ENCODE results near the gene TMEM255B. TPM values are rescaled to one million over a fixed set of nuclear protein-coding genes. Genes with fewer than 3 reads are reported as not detected.

The TMEM255B gene
- total and polyA plus RNA-seq, 4 experiments from 2014 or later = 0.07 to 1.00 (median 0.90) TPM; not detected in 1

DNA sequence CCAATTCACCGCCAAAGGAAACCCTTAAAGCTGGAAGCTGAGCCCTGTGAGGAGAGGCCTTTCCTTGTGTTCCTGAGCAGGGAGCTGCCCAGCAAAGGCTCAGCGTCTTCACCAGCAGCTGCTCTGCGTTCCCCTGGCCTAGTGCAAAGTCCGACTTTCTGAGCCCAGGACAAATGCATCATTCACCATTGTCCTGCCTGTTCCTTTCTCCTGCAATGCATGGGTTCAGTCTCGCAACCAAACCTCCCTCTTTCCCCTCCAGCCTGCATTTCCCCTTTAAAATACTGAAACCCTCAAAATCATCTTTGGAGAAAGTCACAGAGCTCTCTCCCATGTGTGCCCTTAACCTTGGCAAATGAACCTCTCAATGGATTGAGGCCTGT is 12.9 kb upstream of the TMEM255B start:
- no peaks in the 10 kb centered on the region for H3K36me3 Mint-ChIP-seq
- H3K4me3 Mint-ChIP-seq = no peak overlapping the region
- ChIA-PET CTCF (ENCODE audit: partially characterized antibody) (no interaction called here), POLR2A (ENCODE audit: partially characterized antibody) (no interaction called here)
- peaks cover 10% of the 10 kb centered on the region for H3K27me3 ChIP-seq (ENCODE audit: insufficient read depth, low read length)
- H3K4me3 ChIP-seq (ENCODE audit: low read length in 2 of 2) = no peak overlapping the region
- intact Hi-C loops (cut with micrococcal nuclease) = no loop called here
- peaks cover 6 to 30% (median 13%) of the 10 kb centered on the region in 4 donors for H3K4me1 Mint-ChIP-seq
- no peak overlapping the region for H3K27ac Mint-ChIP-seq
- H3K27ac ChIP-seq (ENCODE audit: low read depth, low read length) = no peak overlapping the region
- no peaks in the 10 kb centered on the region for H3K36me3 ChIP-seq (ENCODE audit: insufficient read depth, low read length)
- peaks cover 0 to 4% (median 0%) of the 10 kb centered on the region in 8 donors for H3K9me3 Mint-ChIP-seq
- no peaks in the 10 kb centered on the region for H3K9me3 ChIP-seq (ENCODE audit: control insufficient read depth in 1 of 2, low read length in 2 of 2)
- H3K27me3 Mint-ChIP-seq = peaks cover 4 to 6% of the 10 kb centered on the region in 2 donors
- H3K4me1 ChIP-seq (ENCODE audit: insufficient read depth, low read length) = peaks cover 19% of the 10 kb centered on the region
- no peak for DNase-seq

DNA sequence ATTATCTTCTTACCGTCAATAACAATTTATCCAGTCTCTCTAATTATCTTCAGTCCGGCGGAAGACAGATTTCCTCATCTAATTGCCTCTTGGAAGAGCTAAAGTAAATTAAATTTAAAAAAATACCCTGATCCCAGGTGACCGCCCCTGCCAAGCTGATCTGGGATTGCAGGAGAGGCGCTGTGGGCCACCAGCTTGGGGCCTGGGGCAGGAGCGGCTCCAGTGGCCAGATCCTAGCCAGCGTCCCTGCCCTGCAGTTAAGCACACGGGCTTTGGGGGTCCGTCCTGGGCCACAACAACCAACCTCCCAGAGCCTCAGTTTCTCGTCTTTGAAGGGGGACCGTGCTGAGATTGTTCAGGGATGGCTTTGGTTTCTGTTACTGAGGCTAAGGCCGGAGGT is 12.4 kb upstream of the TMEM255B start:
- H3K4me3 Mint-ChIP-seq = no peak overlapping the region
- H3K4me3 ChIP-seq (ENCODE audit: low read length in 2 of 2) = no peak overlapping the region
- CTCF ChIA-PET (ENCODE audit: partially characterized antibody) = no interaction called here
- peaks cover 14% of the 10 kb centered on the region for H3K4me1 ChIP-seq (ENCODE audit: insufficient read depth, low read length)
- intact Hi-C loops (cut with micrococcal nuclease) = no loop called here
- POLR2A ChIA-PET (ENCODE audit: partially characterized antibody) = no interaction called here
- no peak for DNase-seq
- no peaks in the 10 kb centered on the region for H3K9me3 ChIP-seq (ENCODE audit: control insufficient read depth in 1 of 2, low read length in 2 of 2)
- H3K27ac Mint-ChIP-seq = no peak overlapping the region
- no peak overlapping the region for H3K27ac ChIP-seq (ENCODE audit: low read depth, low read length)
- peaks cover 0 to 4% (median 0%) of the 10 kb centered on the region in 8 donors for H3K9me3 Mint-ChIP-seq
- peaks cover 2 to 24% (median 8%) of the 10 kb centered on the region in 4 donors for H3K4me1 Mint-ChIP-seq
- H3K36me3 Mint-ChIP-seq = no peaks in the 10 kb centered on the region
- peaks cover 0 to 2% of the 10 kb centered on the region in 2 donors for H3K27me3 Mint-ChIP-seq
- no peaks in the 10 kb centered on the region for H3K36me3 ChIP-seq (ENCODE audit: insufficient read depth, low read length)
- H3K27me3 ChIP-seq (ENCODE audit: insufficient read depth, low read length) = peaks cover 10% of the 10 kb centered on the region

DNA sequence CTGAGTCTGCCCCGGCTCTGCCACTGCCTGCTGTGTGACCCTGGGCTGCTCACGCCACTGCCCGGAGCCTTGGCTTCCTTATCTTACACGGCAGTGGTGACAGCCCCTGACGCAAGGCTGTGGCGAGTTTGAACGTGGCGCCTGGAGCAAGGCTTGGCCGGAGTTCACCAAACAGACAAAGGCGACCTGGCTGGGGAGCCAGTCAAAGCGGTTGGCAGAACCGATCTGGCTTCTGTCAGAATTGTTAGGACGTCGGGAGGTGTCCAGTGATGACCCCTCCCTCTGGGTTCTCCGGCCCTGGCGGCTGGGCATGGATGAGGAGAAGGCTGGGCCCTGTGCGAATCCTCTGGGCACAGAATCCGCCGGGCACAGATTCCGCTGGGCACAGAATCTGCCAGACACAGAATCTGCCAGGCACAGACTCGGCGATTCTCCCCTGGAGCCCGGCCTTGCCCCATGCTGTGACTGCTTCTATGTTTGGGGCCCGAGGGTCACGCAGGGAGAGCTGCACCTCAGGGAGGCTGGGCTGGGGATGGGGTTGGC is 11.7 kb upstream of the TMEM255B start:
- Mint-ChIP-seq H3K4me1 (peaks cover 2 to 17% (median 3%) of the 10 kb centered on the region in 4 donors), H3K27ac (no peak overlapping the region), H3K27me3 (peaks cover 0 to 2% of the 10 kb centered on the region in 2 donors), H3K9me3 (peaks cover 0 to 4% (median 0%) of the 10 kb centered on the region in 8 donors), H3K4me3 (no peak overlapping the region), H3K36me3 (no peaks in the 10 kb centered on the region)
- H3K4me3 ChIP-seq (ENCODE audit: low read length in 2 of 2) = no peak overlapping the region
- ChIA-PET CTCF (ENCODE audit: partially characterized antibody) (no interaction called here), POLR2A (ENCODE audit: partially characterized antibody) (no interaction called here)
- intact Hi-C loops (cut with micrococcal nuclease) = no loop called here
- no peaks in the 10 kb centered on the region for H3K9me3 ChIP-seq (ENCODE audit: control insufficient read depth in 1 of 2, low read length in 2 of 2)
- no peak overlapping the region for H3K27ac ChIP-seq (ENCODE audit: low read depth, low read length)
- H3K4me1 ChIP-seq (ENCODE audit: insufficient read depth, low read length) = peaks cover 7% of the 10 kb centered on the region
- H3K27me3 ChIP-seq (ENCODE audit: insufficient read depth, low read length) = peaks cover 8% of the 10 kb centered on the region
- no peaks in the 10 kb centered on the region for H3K36me3 ChIP-seq (ENCODE audit: insufficient read depth, low read length)
- DNase-seq = no peak

DNA sequence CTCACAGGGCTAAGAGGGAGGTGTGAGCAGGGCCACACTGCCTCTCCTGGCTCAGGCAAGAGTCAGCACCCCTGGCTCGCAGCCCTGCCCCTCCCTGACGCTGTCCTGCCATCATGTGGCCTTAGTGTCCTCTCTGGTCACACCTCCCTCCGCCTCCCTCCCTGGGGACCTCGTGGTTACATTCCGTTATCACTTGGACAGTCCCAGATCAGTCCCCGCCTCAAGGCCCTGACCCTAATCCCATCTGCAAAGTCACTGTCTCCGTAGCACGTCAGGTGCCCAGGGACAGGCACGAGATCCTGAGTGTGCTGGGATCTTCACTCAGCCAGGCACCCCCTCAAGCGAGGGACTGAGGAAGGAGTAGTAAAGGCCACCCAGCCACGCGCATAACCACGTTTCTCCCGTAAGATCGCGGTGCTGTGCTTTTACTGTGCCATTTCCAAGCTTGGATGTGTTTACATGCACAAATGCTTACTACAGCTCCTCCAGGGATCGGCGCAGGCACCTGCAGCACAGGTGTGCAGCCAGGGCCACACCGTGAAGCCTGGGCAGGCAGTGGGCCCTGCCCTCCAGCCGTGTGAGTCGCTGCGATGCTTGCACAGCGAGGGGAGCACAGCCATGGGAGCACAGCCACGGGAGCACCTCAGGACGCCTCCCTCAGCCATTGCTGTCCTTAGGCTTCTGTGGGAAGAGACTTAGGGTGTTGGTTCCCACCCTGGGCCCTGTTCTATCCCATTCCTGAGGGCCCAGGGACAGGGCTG is 10.7 kb upstream of the TMEM255B start:
- DNase-seq = no peak
- no peaks in the 10 kb centered on the region for H3K36me3 Mint-ChIP-seq
- Histone ChIP-seq H3K4me3 (ENCODE audit: low read length in 2 of 2) (no peak overlapping the region), H3K9me3 (ENCODE audit: control insufficient read depth in 1 of 2, low read length in 2 of 2) (no peaks in the 10 kb centered on the region), H3K4me1 (ENCODE audit: insufficient read depth, low read length) (no peaks in the 10 kb centered on the region), H3K27me3 (ENCODE audit: insufficient read depth, low read length) (no peaks in the 10 kb centered on the region), H3K27ac (ENCODE audit: low read depth, low read length) (no peak overlapping the region), H3K36me3 (ENCODE audit: insufficient read depth, low read length) (no peaks in the 10 kb centered on the region)
- intact Hi-C loops (cut with micrococcal nuclease) = no loop called here
- CTCF ChIA-PET (ENCODE audit: partially characterized antibody) = no interaction called here
- no peak overlapping the region for H3K27ac Mint-ChIP-seq
- H3K27me3 Mint-ChIP-seq = peaks cover 0 to 2% of the 10 kb centered on the region in 2 donors
- no peak overlapping the region for H3K4me3 Mint-ChIP-seq
- peaks cover 0 to 15% (median 2%) of the 10 kb centered on the region in 4 donors for H3K4me1 Mint-ChIP-seq
- POLR2A ChIA-PET (ENCODE audit: partially characterized antibody) = no interaction called here
- H3K9me3 Mint-ChIP-seq = peaks cover 0 to 4% (median 0%) of the 10 kb centered on the region in 8 donors

DNA sequence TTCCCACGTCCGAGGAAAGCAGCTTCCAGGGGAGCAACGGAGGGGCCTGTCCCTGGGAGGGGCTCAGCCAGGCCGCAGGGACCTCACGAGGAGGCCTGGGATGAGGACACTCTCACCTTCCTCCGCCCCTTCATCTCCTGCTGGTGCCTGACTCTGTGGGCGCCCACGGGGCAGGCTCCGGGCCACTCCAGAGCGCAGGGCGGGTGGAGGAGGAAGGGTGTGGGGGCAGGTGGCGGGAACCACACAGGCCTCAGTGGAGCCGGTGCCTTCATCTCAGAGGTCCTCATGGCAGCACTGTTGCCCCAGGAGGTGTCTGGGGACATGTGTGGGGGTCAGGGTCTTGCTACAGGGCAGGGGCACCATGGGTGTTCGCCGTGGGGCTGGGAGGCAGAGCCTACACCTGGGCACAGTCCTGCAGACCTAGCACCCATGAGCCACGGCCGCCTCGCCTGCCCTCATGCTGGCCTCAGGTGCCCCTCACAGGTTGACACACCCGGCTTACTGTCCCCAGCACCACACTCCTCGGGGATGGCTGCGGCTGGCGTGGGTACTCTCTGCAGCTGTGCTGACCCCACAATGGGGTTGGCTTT is 10.1 kb upstream of the TMEM255B start:
- no peak for DNase-seq
- ChIA-PET POLR2A (ENCODE audit: partially characterized antibody) (no interaction called here), CTCF (ENCODE audit: partially characterized antibody) (no interaction called here)
- Histone ChIP-seq H3K27me3 (ENCODE audit: insufficient read depth, low read length) (no peaks in the 10 kb centered on the region), H3K4me1 (ENCODE audit: insufficient read depth, low read length) (no peaks in the 10 kb centered on the region), H3K4me3 (ENCODE audit: low read length in 2 of 2) (no peak overlapping the region), H3K36me3 (ENCODE audit: insufficient read depth, low read length) (no peaks in the 10 kb centered on the region), H3K9me3 (ENCODE audit: control insufficient read depth in 1 of 2, low read length in 2 of 2) (no peaks in the 10 kb centered on the region), H3K27ac (ENCODE audit: low read depth, low read length) (no peak overlapping the region)
- Mint-ChIP-seq H3K4me3 (no peak overlapping the region), H3K27ac (no peak overlapping the region), H3K36me3 (no peaks in the 10 kb centered on the region), H3K4me1 (peaks cover 0 to 15% (median 2%) of the 10 kb centered on the region in 4 donors), H3K27me3 (peaks cover 0 to 2% of the 10 kb centered on the region in 2 donors), H3K9me3 (peaks cover 0 to 4% (median 0%) of the 10 kb centered on the region in 8 donors)
- intact Hi-C loops (cut with micrococcal nuclease) = no loop called here

DNA sequence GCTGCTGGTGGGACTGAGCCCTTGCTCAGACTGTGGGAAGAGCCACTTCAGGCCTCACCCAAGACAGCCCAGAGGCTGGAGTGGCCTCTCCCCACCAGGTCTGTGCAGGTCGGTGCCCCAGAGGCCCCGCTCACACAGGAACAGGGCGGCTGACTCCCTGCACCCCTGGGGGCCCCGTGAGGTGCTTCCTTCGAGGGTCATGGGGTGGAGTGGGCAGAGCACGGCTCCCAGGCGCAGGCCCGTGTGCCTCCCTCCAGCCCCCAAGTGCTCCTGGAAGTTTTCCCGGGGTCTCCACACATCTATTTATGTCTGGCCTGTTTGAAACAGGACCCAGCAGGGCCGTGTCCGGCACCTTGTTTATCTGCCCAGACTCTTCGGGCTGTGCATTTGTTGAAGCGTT is 9.5 kb upstream of the TMEM255B start:
- Histone ChIP-seq H3K4me3 (ENCODE audit: low read length in 2 of 2) (no peak overlapping the region), H3K4me1 (ENCODE audit: insufficient read depth, low read length) (no peaks in the 10 kb centered on the region), H3K27ac (ENCODE audit: low read depth, low read length) (no peak overlapping the region), H3K9me3 (ENCODE audit: control insufficient read depth in 1 of 2, low read length in 2 of 2) (no peaks in the 10 kb centered on the region), H3K27me3 (ENCODE audit: insufficient read depth, low read length) (no peaks in the 10 kb centered on the region), H3K36me3 (ENCODE audit: insufficient read depth, low read length) (no peaks in the 10 kb centered on the region)
- Mint-ChIP-seq H3K27ac (no peak overlapping the region), H3K9me3 (peaks cover 0 to 4% (median 0%) of the 10 kb centered on the region in 8 donors), H3K36me3 (no peaks in the 10 kb centered on the region), H3K4me1 (peaks cover 0 to 15% (median 2%) of the 10 kb centered on the region in 4 donors), H3K4me3 (no peak overlapping the region), H3K27me3 (peaks cover 0 to 2% of the 10 kb centered on the region in 2 donors)
- POLR2A ChIA-PET (ENCODE audit: partially characterized antibody) = no interaction called here
- CTCF ChIA-PET (ENCODE audit: partially characterized antibody) = interaction anchor here (0.9 to 1.2 kb wide), 2 partner anchors 9 to 10 kb away, joined by 3 read pairs; partner anchors contain the start of gene TMEM255B
- DNase-seq = no peak
- intact Hi-C loops (cut with micrococcal nuclease) = no loop called here

DNA sequence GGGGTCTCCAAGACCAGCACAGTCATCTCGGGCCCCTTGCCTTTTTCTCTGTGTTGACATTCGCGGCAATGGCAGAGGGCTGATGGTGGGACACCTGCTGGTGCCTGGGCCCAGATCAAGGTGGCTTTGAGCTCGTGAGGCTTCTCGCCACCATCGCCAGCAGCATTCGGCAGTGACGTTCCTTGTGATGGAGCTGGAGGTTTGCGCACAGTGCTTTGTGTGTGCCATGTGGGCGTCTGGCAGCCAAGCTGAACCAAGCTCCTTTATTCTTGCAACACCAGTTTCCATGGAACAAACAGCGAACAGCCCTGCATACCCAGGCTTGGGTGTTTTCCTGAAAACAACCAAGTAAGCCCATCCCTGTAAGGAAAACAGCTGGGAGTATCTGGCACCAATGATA is 9.1 kb upstream of the TMEM255B start:
- Mint-ChIP-seq H3K36me3 (no peaks in the 10 kb centered on the region), H3K9me3 (peaks cover 0 to 4% (median 0%) of the 10 kb centered on the region in 8 donors), H3K4me3 (no peak overlapping the region), H3K4me1 (peaks cover 0 to 10% (median 0%) of the 10 kb centered on the region in 4 donors), H3K27ac (no peak overlapping the region), H3K27me3 (peaks cover 0 to 1% of the 10 kb centered on the region in 2 donors)
- Histone ChIP-seq H3K4me3 (ENCODE audit: low read length in 2 of 2) (no peak overlapping the region), H3K27me3 (ENCODE audit: insufficient read depth, low read length) (no peaks in the 10 kb centered on the region), H3K27ac (ENCODE audit: low read depth, low read length) (no peak overlapping the region), H3K4me1 (ENCODE audit: insufficient read depth, low read length) (no peaks in the 10 kb centered on the region), H3K36me3 (ENCODE audit: insufficient read depth, low read length) (no peaks in the 10 kb centered on the region), H3K9me3 (ENCODE audit: control insufficient read depth in 1 of 2, low read length in 2 of 2) (no peaks in the 10 kb centered on the region)
- intact Hi-C loops (cut with micrococcal nuclease) = no loop called here
- ChIA-PET POLR2A (ENCODE audit: partially characterized antibody) (no interaction called here), CTCF (ENCODE audit: partially characterized antibody) (interaction anchor here (0.9 to 1.2 kb wide), 2 partner anchors 9 kb away, joined by 3 read pairs; partner anchors contain the start of gene TMEM255B)
- no peak for DNase-seq

All from CD4-positive, alpha-beta memory T cell (primary cell).